ENCODE measurements around the gene FTH1. TPM values are rescaled to one million over a fixed set of nuclear protein-coding genes. Genes with fewer than 3 reads are reported as not detected.

Gene FTH1
- total RNA-seq, 1 experiment from 2014 or later, result 3,345 TPM

GRCh38 chr11:61954106-61954850, 13.2 kb downstream of the FTH1 start:
- H3K9me3 ChIP-seq (ENCODE audit: control insufficient read depth in 1 of 2, insufficient read depth in 1 of 2, low read depth in 1 of 2, low read length in 2 of 2), result no peaks in the 10 kb centered on the region
- peaks cover 2 to 7% of the 10 kb centered on the region in 2 experiments; a peak in 3 of 4 replicates for H3K4me1 ChIP-seq (ENCODE audit: control insufficient read depth in 1 of 2, insufficient read depth in 2 of 2, low read length in 2 of 2)
- H3K4me2 ChIP-seq (ENCODE audit: low read length), result no peak overlapping the region
- POLR2A ChIA-PET, result interaction anchor here (1.4 to 1.7 kb wide), 2 partner anchors 13 to 14 kb away, joined by 4 to 7 read pairs; partner anchors contain the start of gene FTH1
- H3K27ac ChIP-seq (ENCODE audit: low read depth, low read length), result no peak overlapping the region
- DNase-seq (ENCODE audit: low read depth, low spot score) (no peak), ATAC-seq (no peak)
- no peak overlapping the region for H3K4me3 ChIP-seq (replicated peaks in 1 of 2; ENCODE audit: low read depth in 1 of 2, low read length in 2 of 2)
- RAD21 ChIA-PET (ENCODE audit: low non-redundant PET in 1 of 2, low total read pairs in 2 of 2, uncharacterized antibody in 2 of 2, unreplicated experiment in 2 of 2), result interaction anchor here in 1 of 2 experiments (0.7 kb wide), 1 partner anchor 28 kb away, joined by 3 read pairs; no protein-coding TSS in a partner anchor
- no peaks in the 10 kb centered on the region for H3K36me3 ChIP-seq (ENCODE audit: control insufficient read depth in 1 of 2, insufficient read depth in 2 of 2, low read length in 2 of 2)
- BruUV-seq (replicated peaks), result no TSS peak
- CTCF ChIA-PET, result interaction anchor here (1.1 kb wide), 1 partner anchor 56 kb away, joined by 9 read pairs; no protein-coding TSS in a partner anchor
- H3K9ac ChIP-seq (ENCODE audit: low read length), result no peak overlapping the region
- H3K27me3 ChIP-seq (ENCODE audit: insufficient read depth, low read length), result no peaks in the 10 kb centered on the region
- intact Hi-C loops (cut with micrococcal nuclease), result no loop called here
- TF ChIP-seq SIN3A (IDR thresholded peaks at IDR 0.05; ENCODE audit: low read depth), result no peak
- no peak for TF ChIP-seq CTCF (IDR thresholded peaks at IDR 0.05 in 2 of 3, conservative IDR thresholded peaks at IDR 0.05 in 1 of 3; ENCODE audit: borderline replicate concordance in 1 of 3, insufficient read depth in 1 of 3, low read depth in 2 of 3, low read length in 2 of 3)
- TF ChIP-seq ZNF274 (IDR thresholded peaks at IDR 0.05; ENCODE audit: low read depth, low read length), result no peak
- no peak for TF ChIP-seq POLR2AphosphoS5 (IDR thresholded peaks at IDR 0.05; ENCODE audit: low read depth, low read length)
- no peak for TF ChIP-seq CBX3 (IDR thresholded peaks at IDR 0.05; ENCODE audit: low read depth)
- no peak for TF ChIP-seq POLR2A (IDR thresholded peaks at IDR 0.05; ENCODE audit: borderline replicate concordance, extremely low read depth, insufficient read depth, insufficient read length)
- no peak for TF ChIP-seq ELF1 (IDR thresholded peaks at IDR 0.05; ENCODE audit: borderline replicate concordance, low read depth)
- TF ChIP-seq RAD21 (IDR thresholded peaks at IDR 0.05; ENCODE audit: low read depth), result no peak; the same call in 1 of the 2 replicates
- TF ChIP-seq ZBTB33 (IDR thresholded peaks at IDR 0.05; ENCODE audit: extremely low read depth, insufficient replicate concordance, low read length), result no peak
- no peak for TF ChIP-seq EGR1 (IDR thresholded peaks at IDR 0.05; ENCODE audit: low read depth)
- no peak for TF ChIP-seq CEBPB (IDR thresholded peaks at IDR 0.05; ENCODE audit: low read depth)
- TF ChIP-seq REST (IDR thresholded peaks at IDR 0.05; ENCODE audit: low read depth), result no peak
- TF ChIP-seq YY1 (IDR thresholded peaks at IDR 0.05; ENCODE audit: extremely low read depth, insufficient replicate concordance, low read depth, low read length), result no peak
- no peak for TF ChIP-seq FOSL1 (IDR thresholded peaks at IDR 0.05; ENCODE audit: low read depth)
- TF ChIP-seq EZH2phosphoT487 (IDR thresholded peaks at IDR 0.05; ENCODE audit: borderline replicate concordance), result no peak
- TF ChIP-seq MAX (IDR thresholded peaks at IDR 0.05), result no peak
- H2AFZ ChIP-seq (ENCODE audit: low read depth, low read length, poor library complexity, severe bottlenecking), result no peak overlapping the region
- no peaks in the 10 kb centered on the region for H3K79me2 ChIP-seq (ENCODE audit: insufficient read depth, low read length)
- no peaks in the 10 kb centered on the region for H4K20me1 ChIP-seq (ENCODE audit: insufficient read depth)
- no peaks in the 10 kb centered on the region for H3K9me2 ChIP-seq (ENCODE audit: insufficient read depth)
